Mucosa of stomach (tissue), 1 donor: ENCODE results near the gene CFAP58.

ENCODE experiments used
- H3K27me3 ChIP-seq: one replicate; pipeline ENCODE4 v1.7.0; 2013; ENCODE audit warnings: mild to moderate bottlenecking, low read length; ENCODE audit not compliant: control insufficient read depth, insufficient read depth
- H3K36me3 ChIP-seq: one replicate; pipeline ENCODE4 v1.7.0; 2013; ENCODE audit warnings: low read length; ENCODE audit not compliant: control insufficient read depth, insufficient read depth
- H3K4me1 ChIP-seq: one replicate; pipeline ENCODE4 v1.7.0; 2013; ENCODE audit warnings: mild to moderate bottlenecking, low read length; ENCODE audit not compliant: control insufficient read depth, insufficient read depth
- H3K4me3 ChIP-seq: one replicate; pipeline ENCODE4 v1.7.0; 2013; ENCODE audit warnings: low read length
- H3K9ac ChIP-seq: one replicate; pipeline ENCODE4 v1.7.0; 2013; ENCODE audit warnings: mild to moderate bottlenecking, low read length, moderate library complexity
- H3K9me3 ChIP-seq: one replicate; pipeline ENCODE4 v1.7.0; 2013; ENCODE audit warnings: mild to moderate bottlenecking, low read length, moderate library complexity; ENCODE audit not compliant: control insufficient read depth
- donor health status: Pancreatic carcinoma.

Gene CFAP58

DNA sequence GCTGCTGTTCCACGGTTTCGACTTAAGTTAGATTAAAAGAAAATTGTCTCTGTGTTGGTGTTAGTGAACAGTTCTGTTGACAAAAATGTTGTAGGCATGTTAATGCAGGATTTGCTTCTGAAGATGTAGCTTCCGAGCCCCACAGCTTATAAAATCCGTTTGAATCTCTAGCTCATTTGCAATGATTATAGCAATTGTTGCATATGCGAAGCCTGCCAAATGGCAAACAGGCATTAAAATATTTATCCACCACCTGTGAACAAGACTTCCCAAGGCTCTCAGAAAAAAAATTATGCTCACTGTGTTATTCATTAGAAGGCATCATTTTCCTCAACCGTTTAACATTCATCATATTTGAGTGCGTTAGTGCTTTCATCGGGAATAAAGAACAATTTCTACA lies 14.3 kb downstream of the CFAP58 start:
- Histone ChIP-seq H3K4me1 (no peaks in the 10 kb centered on the region), H3K4me3 (no peak overlapping the region), H3K9me3 (no peaks in the 10 kb centered on the region), H3K27me3 (peaks cover 4% of the 10 kb centered on the region), H3K9ac (no peak overlapping the region), H3K36me3 (no peaks in the 10 kb centered on the region)

DNA sequence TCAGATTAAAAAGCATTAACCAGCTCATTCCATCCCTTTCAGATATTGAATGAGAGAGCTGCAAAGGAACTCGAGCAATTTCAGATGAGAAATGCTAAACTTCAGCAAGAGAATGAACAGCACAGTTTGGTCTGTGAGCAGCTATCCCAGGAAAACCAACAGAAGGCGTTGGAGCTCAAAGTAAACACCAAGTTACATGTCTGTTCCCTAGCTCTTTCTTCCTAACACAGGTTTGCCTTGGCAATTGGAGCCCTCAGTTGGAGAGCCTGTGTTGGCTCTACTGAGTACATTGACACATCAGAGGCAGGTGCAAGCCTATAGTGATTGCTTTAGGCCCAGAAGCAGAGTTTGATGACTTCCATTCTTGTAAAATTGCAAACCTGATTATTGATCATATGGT lies 14.7 kb downstream of the CFAP58 start:
- H3K4me1 ChIP-seq: no peaks in the 10 kb centered on the region
- H3K9ac ChIP-seq: no peak overlapping the region
- H3K9me3 ChIP-seq: no peaks in the 10 kb centered on the region
- H3K4me3 ChIP-seq: no peak overlapping the region
- no peaks in the 10 kb centered on the region for H3K36me3 ChIP-seq
- no peaks in the 10 kb centered on the region for H3K27me3 ChIP-seq

DNA sequence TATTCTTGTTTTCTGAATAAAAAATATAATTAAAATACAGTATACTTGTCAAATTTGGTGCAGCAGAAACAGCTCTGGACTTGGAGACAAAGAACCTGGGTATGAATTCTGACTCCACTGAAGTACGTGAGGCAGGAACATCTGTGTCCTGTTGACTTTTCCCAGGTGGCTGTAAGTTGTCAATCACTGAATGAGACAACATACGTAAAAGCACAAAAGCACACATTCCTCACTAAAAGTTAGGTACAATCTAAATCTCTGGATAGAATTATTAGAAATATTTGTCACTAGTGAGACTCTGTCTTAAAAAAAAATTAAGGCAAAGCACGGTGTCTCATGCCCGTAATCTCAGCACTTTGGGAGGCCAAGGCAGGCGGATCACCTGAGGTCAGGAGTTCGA lies 18.1 kb downstream of the CFAP58 start:
- no peak overlapping the region for H3K4me3 ChIP-seq
- H3K36me3 ChIP-seq: no peaks in the 10 kb centered on the region
- no peaks in the 10 kb centered on the region for H3K9me3 ChIP-seq
- no peaks in the 10 kb centered on the region for H3K27me3 ChIP-seq
- no peaks in the 10 kb centered on the region for H3K4me1 ChIP-seq
- H3K9ac ChIP-seq: no peak overlapping the region

DNA sequence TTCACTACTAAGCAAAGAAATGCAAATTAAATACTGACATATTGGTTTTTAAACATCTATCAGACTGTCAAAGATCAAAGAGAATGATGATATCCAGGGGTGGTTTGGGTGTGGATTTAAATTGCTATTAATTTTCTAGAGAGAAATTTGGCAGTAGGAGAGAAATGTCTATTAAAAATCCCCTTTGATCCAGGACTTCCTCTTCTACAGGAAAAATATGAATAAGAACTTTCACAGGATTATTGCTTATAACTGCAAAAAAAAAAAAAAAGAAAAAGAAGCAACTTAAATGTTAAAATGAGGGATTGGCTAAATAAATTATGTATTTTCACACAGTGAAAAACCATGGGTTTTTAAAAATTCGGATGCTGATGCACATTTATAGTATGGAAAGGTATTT lies 21.0 kb downstream of the CFAP58 start:
- Histone ChIP-seq H3K4me3 (no peak overlapping the region), H3K4me1 (no peaks in the 10 kb centered on the region), H3K9me3 (no peaks in the 10 kb centered on the region), H3K9ac (no peak overlapping the region), H3K36me3 (no peaks in the 10 kb centered on the region), H3K27me3 (no peaks in the 10 kb centered on the region)

DNA sequence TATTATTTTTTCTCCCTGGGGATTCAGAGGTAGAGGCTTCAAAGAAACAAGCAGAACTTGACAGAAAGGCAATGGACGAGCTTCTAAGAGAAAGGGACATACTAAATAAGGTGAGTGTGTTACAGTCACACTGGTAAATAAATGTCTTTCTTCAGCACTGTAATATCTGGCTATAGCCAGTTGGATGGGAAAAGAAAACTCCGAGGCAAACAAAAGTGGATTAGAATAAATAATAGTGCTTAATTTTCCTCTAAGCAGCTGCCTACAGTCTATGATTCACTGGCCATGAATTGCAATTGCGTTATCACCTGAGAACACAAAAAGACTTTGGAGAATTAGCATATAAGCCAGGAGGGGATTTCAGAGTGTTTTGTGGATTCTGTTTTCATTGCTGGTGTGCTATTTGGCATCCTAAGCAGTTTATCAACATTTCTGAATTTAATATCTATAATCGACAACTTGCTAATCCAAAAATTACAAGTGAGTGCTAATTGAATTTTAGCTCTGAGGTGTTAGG lies 23.2 kb downstream of the CFAP58 start:
- Histone ChIP-seq H3K9ac (no peak overlapping the region), H3K27me3 (no peaks in the 10 kb centered on the region), H3K4me3 (no peak overlapping the region), H3K4me1 (no peaks in the 10 kb centered on the region), H3K9me3 (no peaks in the 10 kb centered on the region), H3K36me3 (no peaks in the 10 kb centered on the region)

DNA sequence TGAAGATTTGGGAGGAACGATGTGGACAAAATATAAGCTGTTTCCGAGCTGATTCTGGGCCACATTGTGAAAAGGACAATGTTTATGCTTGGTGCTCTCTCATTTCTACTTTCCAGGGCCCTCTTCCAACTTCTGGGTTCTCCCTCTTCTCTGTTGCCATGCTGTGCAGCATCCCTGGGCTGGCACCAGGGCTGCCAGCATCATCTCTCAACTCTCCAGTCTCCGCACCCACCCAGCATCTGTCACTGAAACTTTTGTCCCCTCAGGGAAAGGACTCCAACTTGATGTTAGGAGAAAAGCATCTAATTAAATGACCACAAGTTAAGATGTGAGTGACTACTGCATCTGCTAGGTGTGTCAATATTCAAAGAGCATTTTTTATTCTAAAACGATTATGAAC lies 26.7 kb downstream of the CFAP58 start:
- Histone ChIP-seq H3K27me3 (no peaks in the 10 kb centered on the region), H3K9me3 (no peaks in the 10 kb centered on the region), H3K9ac (no peak overlapping the region), H3K4me1 (no peaks in the 10 kb centered on the region), H3K4me3 (no peak overlapping the region), H3K36me3 (no peaks in the 10 kb centered on the region)

DNA sequence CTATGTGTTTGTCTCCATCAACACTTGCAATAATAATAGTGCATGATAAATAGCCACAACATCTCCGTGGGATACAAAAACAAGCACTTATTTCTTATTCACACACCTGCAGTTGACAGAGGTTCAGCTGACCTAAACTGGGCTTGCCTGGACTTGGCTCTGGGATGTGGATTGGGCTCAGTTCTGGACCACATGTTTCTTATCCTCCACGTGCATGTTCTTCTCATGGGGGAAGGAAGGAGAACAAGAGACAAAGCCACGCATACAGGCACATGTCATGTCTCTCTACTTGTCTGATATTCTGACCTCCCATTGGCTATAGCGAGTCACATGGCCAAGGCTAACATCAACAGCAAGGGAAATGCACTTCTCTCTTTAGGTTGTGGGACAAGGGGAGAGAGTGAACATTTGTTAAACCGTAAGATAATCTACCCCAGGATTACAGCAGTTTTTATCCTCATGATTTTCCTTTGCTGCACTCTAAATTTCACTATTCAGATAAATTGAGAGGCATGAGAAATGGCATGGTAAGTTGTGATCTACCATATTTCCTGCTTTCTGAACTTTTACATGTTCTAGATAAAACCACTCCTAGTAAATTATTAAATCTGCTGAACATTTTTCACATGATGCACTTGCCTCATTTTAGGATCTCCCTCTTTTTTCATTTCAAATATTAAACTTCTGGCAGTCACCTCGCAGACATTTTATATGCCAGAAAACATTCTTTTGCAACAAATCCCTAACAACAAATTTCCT lies 33.7 kb downstream of the CFAP58 start:
- H3K9ac ChIP-seq: no peak overlapping the region
- H3K27me3 ChIP-seq: no peaks in the 10 kb centered on the region
- H3K9me3 ChIP-seq: no peaks in the 10 kb centered on the region
- no peaks in the 10 kb centered on the region for H3K4me1 ChIP-seq
- no peaks in the 10 kb centered on the region for H3K36me3 ChIP-seq
- H3K4me3 ChIP-seq: no peak overlapping the region

DNA sequence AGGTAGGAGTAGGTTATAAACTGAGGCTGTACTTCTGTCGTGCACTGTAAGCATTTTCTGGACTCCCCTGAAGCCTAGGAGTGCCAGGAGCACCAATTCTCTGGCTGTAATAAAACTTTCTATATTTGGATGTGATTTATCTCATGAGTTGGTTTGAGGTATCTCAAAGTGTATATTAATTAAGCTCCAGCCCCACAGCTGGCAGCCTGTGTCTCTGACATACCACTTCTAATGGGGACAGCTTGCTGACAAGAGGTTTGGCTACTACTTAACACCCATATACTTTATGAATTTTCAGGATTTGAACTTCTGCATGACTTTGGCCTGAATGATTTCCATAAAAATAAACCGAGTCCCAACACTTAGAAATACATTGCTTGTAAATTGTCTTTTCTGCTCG lies 35.2 kb downstream of the CFAP58 start:
- no peaks in the 10 kb centered on the region for H3K9me3 ChIP-seq
- H3K4me3 ChIP-seq: no peak overlapping the region
- no peaks in the 10 kb centered on the region for H3K36me3 ChIP-seq
- H3K27me3 ChIP-seq: no peaks in the 10 kb centered on the region
- H3K9ac ChIP-seq: no peak overlapping the region
- H3K4me1 ChIP-seq: no peaks in the 10 kb centered on the region

DNA sequence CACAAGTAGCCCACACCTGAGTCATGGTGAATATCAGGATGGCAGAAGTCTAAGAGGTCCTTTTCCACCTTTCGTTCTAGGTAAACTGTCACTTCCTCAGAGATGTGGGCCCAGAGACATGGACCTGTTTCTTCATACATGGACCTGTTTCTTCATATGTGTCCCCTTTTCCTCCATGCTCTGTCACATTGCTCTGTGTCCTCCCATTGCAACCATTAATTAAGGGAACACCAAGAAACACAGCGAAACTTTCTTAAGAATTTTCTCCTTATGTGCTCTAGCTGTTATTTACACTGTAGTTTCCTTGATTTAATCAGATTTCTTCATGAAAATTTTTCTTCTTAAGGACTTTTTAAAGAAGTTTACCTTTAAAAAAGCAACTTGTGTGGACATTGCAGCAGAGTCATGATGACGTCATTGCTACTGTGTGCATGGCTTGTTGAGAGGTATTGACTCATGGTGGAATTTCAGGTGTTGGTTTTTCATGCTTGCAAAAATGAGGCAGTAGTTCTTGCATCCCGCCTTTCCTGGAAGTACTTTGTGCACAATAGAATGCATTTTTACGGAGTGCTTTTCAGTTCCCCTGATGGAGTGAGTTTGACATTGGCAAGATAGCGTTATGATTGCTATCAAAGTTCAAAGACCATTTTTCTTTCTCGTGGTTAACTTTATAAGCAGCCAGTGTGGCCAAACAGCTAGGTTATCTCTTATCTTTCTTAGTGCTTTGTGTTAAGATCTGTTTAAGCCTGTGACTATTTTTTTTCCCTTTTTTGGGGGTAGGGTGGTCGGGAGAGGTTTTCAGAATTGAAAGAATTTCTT lies 37.7 kb downstream of the CFAP58 start:
- Histone ChIP-seq H3K4me1 (no peaks in the 10 kb centered on the region), H3K9ac (no peak overlapping the region), H3K27me3 (no peaks in the 10 kb centered on the region), H3K4me3 (no peak overlapping the region), H3K9me3 (no peaks in the 10 kb centered on the region), H3K36me3 (no peaks in the 10 kb centered on the region)

DNA sequence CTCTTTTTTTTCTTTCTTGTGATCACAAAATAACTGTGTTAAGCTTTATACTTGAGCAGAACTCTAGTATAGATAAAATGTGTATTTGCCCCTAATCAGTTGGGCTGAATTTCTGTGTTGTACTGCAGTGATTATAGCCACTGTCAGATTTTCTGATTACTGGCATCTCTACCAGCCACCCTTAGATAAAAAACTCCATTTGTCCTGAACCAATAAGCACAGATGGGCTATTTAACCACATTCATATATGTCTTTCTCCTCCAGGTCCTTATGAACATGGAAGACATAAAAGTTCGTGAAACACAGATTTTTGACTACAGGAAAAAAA lies 38.3 kb downstream of the CFAP58 start:
- no peaks in the 10 kb centered on the region for H3K4me1 ChIP-seq
- H3K27me3 ChIP-seq: no peaks in the 10 kb centered on the region
- no peak overlapping the region for H3K9ac ChIP-seq
- no peaks in the 10 kb centered on the region for H3K36me3 ChIP-seq
- no peak overlapping the region for H3K4me3 ChIP-seq
- no peaks in the 10 kb centered on the region for H3K9me3 ChIP-seq

DNA sequence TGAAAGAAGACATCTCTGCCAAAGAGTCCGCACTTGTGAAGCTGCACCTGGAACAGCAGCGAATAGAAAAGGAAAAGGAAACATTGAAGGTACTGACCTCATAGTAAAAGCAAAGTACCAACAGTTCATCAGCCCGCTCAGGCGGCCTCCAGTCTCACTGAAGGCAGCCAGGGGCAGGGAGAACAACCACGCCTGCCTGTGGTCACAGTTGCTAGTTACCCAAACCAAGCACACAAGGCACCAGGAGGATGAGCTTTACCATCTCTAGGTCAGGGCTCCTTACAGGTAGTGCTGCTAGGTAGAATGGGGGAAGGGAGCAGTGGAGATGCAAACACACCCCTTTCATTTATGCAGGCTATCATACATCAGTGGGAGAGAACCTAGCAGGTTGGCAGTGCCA lies 39.8 kb downstream of the CFAP58 start:
- H3K9ac ChIP-seq: no peak overlapping the region
- H3K27me3 ChIP-seq: no peaks in the 10 kb centered on the region
- no peak overlapping the region for H3K4me3 ChIP-seq
- no peaks in the 10 kb centered on the region for H3K36me3 ChIP-seq
- H3K9me3 ChIP-seq: no peaks in the 10 kb centered on the region
- H3K4me1 ChIP-seq: no peaks in the 10 kb centered on the region

DNA sequence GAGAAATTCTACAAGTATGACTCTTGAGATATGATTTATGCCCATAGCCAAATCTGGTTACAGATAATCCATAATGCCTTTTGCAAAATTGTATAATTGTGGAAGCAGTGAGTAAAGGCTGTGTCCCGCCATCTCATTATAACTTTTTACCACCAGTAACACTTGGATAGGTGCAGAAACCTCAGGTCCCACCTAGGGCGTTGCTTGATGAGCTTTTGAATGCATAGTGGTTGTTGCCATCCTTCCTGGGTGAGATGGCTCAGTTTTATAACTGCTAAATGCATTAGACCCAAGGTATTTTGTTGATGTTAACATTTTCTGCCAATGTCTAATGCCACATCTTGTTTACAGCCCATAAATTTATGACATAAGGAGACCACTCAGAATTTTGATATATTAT lies 42.9 kb downstream of the CFAP58 start:
- Histone ChIP-seq H3K36me3 (no peaks in the 10 kb centered on the region), H3K4me1 (no peaks in the 10 kb centered on the region), H3K9ac (no peak overlapping the region), H3K4me3 (no peak overlapping the region), H3K27me3 (no peaks in the 10 kb centered on the region), H3K9me3 (no peaks in the 10 kb centered on the region)
